HG02678 (cell line): ENCODE data around the gene TBL3.

Experiments used
- ATAC-seq: cut with Tn5 transposase; IDR thresholded peaks from one replicate; pipeline ENCODE4 v1.9.1; 2021; ENCODE audit warnings: mild to moderate bottlenecking, moderate library complexity; ENCODE audit not compliant: unreplicated experiment

Gene TBL3

GRCh38 chr16:2013527-2013926 lies 41.7 kb downstream of the TBL3 start:
- ATAC-seq: no peak

- no peak for ATAC-seq
These were observed 43.5 kb downstream of the TBL3 start for GRCh38 chr16:2015117-2015946.

GRCh38 chr16:2015947-2016208 lies 44.0 kb downstream of the TBL3 start:
- ATAC-seq: no peak

- ATAC-seq: no peak
These were observed 44.6 kb downstream of the TBL3 start for GRCh38 chr16:2016407-2016922.

GRCh38 chr16:2019518-2019920 lies 47.7 kb downstream of the TBL3 start, which contains the start of gene NPW:
TSS of gene NPW (plus strand) at chr16:2019785.
- no peak for ATAC-seq

GRCh38 chr16:2019921-2020831 lies 48.3 kb downstream of the TBL3 start:
- ATAC-seq: no peak

- ATAC-seq: no peak
These were observed 50.9 kb downstream of the TBL3 start for GRCh38 chr16:2022723-2023091.

GRCh38 chr16:2023092-2024031 lies 51.5 kb downstream of the TBL3 start:
- ATAC-seq: peak; percentile 71

GRCh38 chr16:2024032-2024420 lies 52.2 kb downstream of the TBL3 start:
- ATAC-seq: no peak

- no peak for ATAC-seq
These were observed 53.4 kb downstream of the TBL3 start for GRCh38 chr16:2025251-2025650.

- no peak for ATAC-seq
These were observed 54.1 kb downstream of the TBL3 start for GRCh38 chr16:2025878-2026460.

GRCh38 chr16:2026461-2027023 lies 54.7 kb downstream of the TBL3 start, which contains the start of gene NHERF2:
TSS of gene NHERF2 (plus strand) at chr16:2026902. CDS start at chr16:2027006, 104 bp downstream.
- no peak for ATAC-seq

GRCh38 chr16:2027024-2028010 lies 55.5 kb downstream of the TBL3 start:
- ATAC-seq: no peak

GRCh38 chr16:2028146-2028545 lies 56.3 kb downstream of the TBL3 start:
- no peak for ATAC-seq

GRCh38 chr16:2028620-2029220 lies 56.9 kb downstream of the TBL3 start:
- no peak for ATAC-seq

- no peak for ATAC-seq
These were observed 57.5 kb downstream of the TBL3 start for GRCh38 chr16:2029350-2029749.

GRCh38 chr16:2030036-2030435 lies 58.2 kb downstream of the TBL3 start:
- no peak for ATAC-seq

- no peak for ATAC-seq
These were observed 59.3 kb downstream of the TBL3 start for GRCh38 chr16:2031081-2031577.
